CD14-positive monocyte (primary cell): ENCODE measurements around the gene CDC25B. TPM values are rescaled to one million over a fixed set of nuclear protein-coding genes. Genes with fewer than 3 reads are reported as not detected.

Experiments
- DNase-seq, 3 donors: peaks; one replicate each; pipeline ENCODE4 v3.0.0-alpha.2; 2011 to 2022
- H2AFZ ChIP-seq: 2 replicates; pipeline ENCODE4 v1.6.0; 2012; ENCODE audit warnings: mild to moderate bottlenecking, low read depth, low read length, inconsistent platforms; ENCODE audit not compliant: insufficient read depth, poor library complexity, severe bottlenecking
- H3K27ac ChIP-seq, 2 donors: 1 replicate in 1 of 2; 2 replicates in 1 of 2; pipeline ENCODE4 v1.5.1; 2012 to 2013; ENCODE audit warnings: low read length in 2 of 2, control low read depth in 1 of 2, inconsistent platforms in 1 of 2, low read depth in 1 of 2, mild to moderate bottlenecking in 1 of 2
- H3K27me3 ChIP-seq, 2 donors: one replicate each; pipeline versions ENCODE4 v1.6.0 to v1.6.1; 2011 to 2013; ENCODE audit warnings: low read length in 2 of 2; ENCODE audit not compliant: control insufficient read depth in 2 of 2, insufficient read depth in 2 of 2
- H3K36me3 ChIP-seq, 2 donors: replicated peaks in 1 of 2; 1 replicate in 1 of 2; 2 replicates in 1 of 2; pipeline versions ENCODE4 v1.5.1 to v1.6.1; 2012 to 2013; ENCODE audit warnings: low read length in 2 of 2, control low read depth in 1 of 2, inconsistent platforms in 1 of 2, mild to moderate bottlenecking in 1 of 2; ENCODE audit not compliant: insufficient read depth in 2 of 2, control insufficient read depth in 1 of 2
- H3K4me1 ChIP-seq, 2 donors: 1 replicate in 1 of 2; 2 replicates in 1 of 2; pipeline versions ENCODE4 v1.5.1 to v1.6.1; 2012 to 2013; ENCODE audit warnings: low read length in 2 of 2, control low read depth in 1 of 2, inconsistent platforms in 1 of 2, mild to moderate bottlenecking in 1 of 2, moderate library complexity in 1 of 2; ENCODE audit not compliant: insufficient read depth in 2 of 2, control insufficient read depth in 1 of 2
- H3K4me2 ChIP-seq: replicated peaks from 2 replicates; pipeline ENCODE3; 2012; ENCODE audit warnings: low read length, moderate library complexity, mild to moderate bottlenecking; ENCODE audit not compliant: poor library complexity, severe bottlenecking; ENCODE audit errors: extremely low read depth
- H3K4me3 ChIP-seq, 3 experiments: fragments of 200-600 bp in 1 of 3; sonication (generic) in 1 of 3; replicated peaks in 1 of 3; 1 replicate in 2 of 3; 2 replicates in 1 of 3; pipeline ENCODE4 v1.5.1; 2011 to 2013; ENCODE audit warnings: low read length in 3 of 3, mild to moderate bottlenecking in 3 of 3, control low read depth in 2 of 3, low read depth in 2 of 3, inconsistent platforms in 1 of 3, moderate library complexity in 1 of 3
- H3K79me2 ChIP-seq: 2 replicates; pipeline ENCODE4 v1.6.0; 2012; ENCODE audit warnings: mild to moderate bottlenecking, control low read depth, inconsistent platforms, low read length, moderate library complexity; ENCODE audit not compliant: insufficient read depth
- H3K9ac ChIP-seq: 2 replicates; pipeline ENCODE4 v1.6.0; 2017; ENCODE audit warnings: low read length, mild to moderate bottlenecking; ENCODE audit not compliant: insufficient read depth, poor library complexity, severe bottlenecking
- H3K9me3 ChIP-seq, 2 donors: replicated peaks in 1 of 2; 1 replicate in 1 of 2; 2 replicates in 1 of 2; pipeline versions ENCODE4 v1.5.1 to v1.6.1; 2012 to 2013; ENCODE audit warnings: low read length in 2 of 2, control low read depth in 1 of 2; ENCODE audit not compliant: control insufficient read depth in 1 of 2, insufficient read depth in 1 of 2
- H4K20me1 ChIP-seq: 2 replicates; pipeline ENCODE4 v1.6.0; 2012; ENCODE audit warnings: mild to moderate bottlenecking, low read length, control low read depth, moderate library complexity; ENCODE audit not compliant: insufficient read depth
- H3K27ac Mint-ChIP-seq, 7 donors: one replicate each; pipeline ENCODE4 v1.8.0; 2020; ENCODE audit warnings: mild to moderate bottlenecking in 7 of 7, mixed read lengths in 7 of 7, moderate library complexity in 6 of 7, inconsistent platforms in 2 of 7
- H3K27me3 Mint-ChIP-seq, 3 donors: one replicate each; pipeline ENCODE4 v1.8.0; 2021 to 2022; ENCODE audit warnings: low read depth in 3 of 3, mild to moderate bottlenecking in 3 of 3, mixed read lengths in 3 of 3, moderate library complexity in 3 of 3, inconsistent platforms in 1 of 3
- H3K36me3 Mint-ChIP-seq, 2 donors: one replicate each; pipeline ENCODE4 v1.8.0; 2020; ENCODE audit warnings: mixed read lengths in 2 of 2, inconsistent platforms in 1 of 2, mild to moderate bottlenecking in 1 of 2
- H3K4me1 Mint-ChIP-seq: one replicate; pipeline ENCODE4 v1.8.0; 2020; ENCODE audit warnings: mild to moderate bottlenecking, mixed read lengths
- H3K4me3 Mint-ChIP-seq, 2 donors: one replicate each; pipeline ENCODE4 v1.8.0; 2020; ENCODE audit warnings: mild to moderate bottlenecking in 2 of 2, mixed read lengths in 2 of 2, moderate library complexity in 1 of 2
- H3K9me3 Mint-ChIP-seq, 7 donors: one replicate each; pipeline ENCODE4 v1.8.0; 2020 to 2022; ENCODE audit warnings: mixed read lengths in 7 of 7, mild to moderate bottlenecking in 6 of 7, moderate library complexity in 6 of 7, inconsistent platforms in 2 of 7
- WGBS: methylation state at CpG from one replicate; pipeline ENCODE4 v1.1.5; 2013; ENCODE audit warnings: missing lambda C conversion rate; ENCODE audit not compliant: insufficient coverage; 5-methylcytosine and 5-hydroxymethylcytosine counted together
- intact Hi-C, 2 donors: fragments of 100-400 bp; cut with micrococcal nuclease; formaldehyde crosslinking; loops; one replicate each; pipeline versions ENCODE4 v1.15.0 to v1.15.1; 2023
- polyA plus RNA-seq, 3 donors: library from polyadenylated mRNA; depleted of rRNA in 1 of 3; unstranded in 2 of 3; stranded (reverse) in 1 of 3; fragments of 300-500 nt in 2 of 3; fragments of >200 nt in 1 of 3; fragmentation: Illumina TruSeq in 2 of 3; gene quantifications; 1 replicate in 2 of 3; 2 replicates in 1 of 3; pipeline ENCODE4 v1.2.3, GENCODE V29; 2012 to 2021
- TF ChIP-seq, protein P1 (sequence below): fragments of 200-600 bp; IDR thresholded peaks from one replicate; pipeline ENCODE4 v1.8.0; 2022; ENCODE audit warnings: antibody characterized with exemption, mild to moderate bottlenecking

The CDC25B gene
- polyA plus RNA-seq, 3 donors: 3.6 to 35.6 (median 4.0) TPM

GRCh38 chr20:3767110-3767426, 29.0 kb upstream of the CDC25B start:
- DNase-seq: no peak
- Histone ChIP-seq H3K4me1 (peaks cover 60 to 71% of the 10 kb centered on the region in 2 donors), H3K9ac (peak overlapping the region; percentile 69), H3K4me2 (peak overlapping the region; percentile 100), H3K4me3 (peak overlapping the region; percentile 85 to 96 (median 86)), H3K27ac (peak overlapping the region; percentile 73 to 83), H2AFZ (peak overlapping the region; percentile 84), H3K9me3 (no peaks in the 10 kb centered on the region), H3K79me2 (peaks cover 49% of the 10 kb centered on the region), H4K20me1 (peaks cover 7% of the 10 kb centered on the region), H3K27me3 (no peaks in the 10 kb centered on the region), H3K36me3 (peaks cover 0 to under 1% of the 10 kb centered on the region in 2 donors)
- peaks cover 0 to 4% (median under 1%) of the 10 kb centered on the region in 7 donors for H3K9me3 Mint-ChIP-seq
- H3K4me3 Mint-ChIP-seq: peak overlapping the region; percentile 84 to 95
- H3K27me3 Mint-ChIP-seq: peaks cover 0 to 2% (median 0%) of the 10 kb centered on the region in 3 donors
- TF ChIP-seq, protein P1, sequence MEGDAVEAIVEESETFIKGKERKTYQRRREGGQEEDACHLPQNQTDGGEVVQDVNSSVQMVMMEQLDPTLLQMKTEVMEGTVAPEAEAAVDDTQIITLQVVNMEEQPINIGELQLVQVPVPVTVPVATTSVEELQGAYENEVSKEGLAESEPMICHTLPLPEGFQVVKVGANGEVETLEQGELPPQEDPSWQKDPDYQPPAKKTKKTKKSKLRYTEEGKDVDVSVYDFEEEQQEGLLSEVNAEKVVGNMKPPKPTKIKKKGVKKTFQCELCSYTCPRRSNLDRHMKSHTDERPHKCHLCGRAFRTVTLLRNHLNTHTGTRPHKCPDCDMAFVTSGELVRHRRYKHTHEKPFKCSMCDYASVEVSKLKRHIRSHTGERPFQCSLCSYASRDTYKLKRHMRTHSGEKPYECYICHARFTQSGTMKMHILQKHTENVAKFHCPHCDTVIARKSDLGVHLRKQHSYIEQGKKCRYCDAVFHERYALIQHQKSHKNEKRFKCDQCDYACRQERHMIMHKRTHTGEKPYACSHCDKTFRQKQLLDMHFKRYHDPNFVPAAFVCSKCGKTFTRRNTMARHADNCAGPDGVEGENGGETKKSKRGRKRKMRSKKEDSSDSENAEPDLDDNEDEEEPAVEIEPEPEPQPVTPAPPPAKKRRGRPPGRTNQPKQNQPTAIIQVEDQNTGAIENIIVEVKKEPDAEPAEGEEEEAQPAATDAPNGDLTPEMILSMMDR: no peak
- intact Hi-C loops: loop anchor here (10.0 kb wide), 2 partner anchors 48 to 58 kb away; partner anchors contain the start of gene AP5S1 (in 1 of the 2)
- peaks cover 61% of the 10 kb centered on the region for H3K4me1 Mint-ChIP-seq
- WGBS: 2% methylated on average over 8 of the region's 21 CpGs
- H3K27ac Mint-ChIP-seq: peak overlapping the region; percentile 80 to 93 (median 88)
- H3K36me3 Mint-ChIP-seq: peaks cover under 1 to 4% of the 10 kb centered on the region in 2 donors

DNA sequence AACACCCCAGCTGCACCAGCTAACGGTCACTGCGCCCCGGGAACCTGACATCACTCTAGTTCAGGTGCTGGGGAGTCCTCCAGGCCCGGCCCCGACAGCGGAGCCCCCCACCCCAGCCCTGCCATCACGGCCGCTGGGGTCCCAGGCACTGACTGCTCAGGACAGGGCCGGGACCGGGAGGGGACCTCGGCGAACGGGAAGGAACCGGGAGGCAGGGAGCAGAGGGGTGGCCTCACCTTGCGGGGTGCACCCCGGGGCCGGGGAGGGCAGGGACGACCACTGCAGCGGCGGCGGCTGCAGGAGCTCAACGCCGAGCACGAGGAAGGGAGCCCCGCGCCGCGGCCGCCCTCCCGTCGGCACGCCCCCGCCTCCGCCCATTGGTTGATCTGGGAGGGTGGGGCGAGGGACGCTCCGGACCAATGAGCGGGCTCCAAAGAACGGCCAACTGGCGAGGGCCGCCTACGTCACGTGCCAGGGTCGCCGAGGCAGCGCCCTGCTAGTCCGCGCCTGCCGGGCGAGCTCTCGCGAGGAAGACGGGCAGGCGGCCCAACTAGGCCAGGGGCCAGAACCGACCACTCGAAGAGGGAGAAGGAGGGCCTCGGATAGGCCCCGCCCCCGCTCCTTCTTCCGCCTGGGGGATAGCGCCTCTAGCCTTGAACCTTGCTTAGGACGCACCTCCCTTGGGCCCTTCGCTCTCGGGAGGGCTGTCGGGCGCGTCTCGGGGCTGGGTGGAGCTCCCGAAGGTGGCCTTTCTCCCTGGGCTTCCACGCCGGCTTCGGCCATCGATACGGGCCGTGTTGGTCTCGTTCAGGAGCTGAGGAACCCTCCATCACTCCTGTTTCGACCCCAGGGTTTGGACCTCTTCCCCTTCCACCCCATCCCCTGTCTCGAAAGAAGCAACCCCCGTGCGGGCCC, 28.4 kb upstream of the CDC25B start, which contains the start of gene ADISSP:
Gene ADISSP, minus strand, starts transcription at position 327 of the 915 bp plus-strand sequence. CDS start 7,653 bp downstream, outside the sequence.
- Mint-ChIP-seq H3K27me3 (peaks cover 0 to 2% (median 0%) of the 10 kb centered on the region in 3 donors), H3K27ac (peak within 1 kb of the TSS; percentile 85 to 94 (median 93)), H3K9me3 (peaks cover 0 to 9% (median 5%) of the 10 kb centered on the region in 7 donors), H3K4me3 (peak within 1 kb of the TSS; percentile 85 to 95), H3K4me1 (peaks cover 59% of the 10 kb centered on the region), H3K36me3 (peaks cover 0 to 3% of the 10 kb centered on the region in 2 donors)
- DNase-seq: peak; percentile 97 to 98 (median 97)
- H3K79me2 ChIP-seq: peaks cover 43% of the 10 kb centered on the region
- H3K36me3 ChIP-seq: no peaks in the 10 kb centered on the region
- H4K20me1 ChIP-seq: peaks cover 7% of the 10 kb centered on the region
- H3K27me3 ChIP-seq: no peaks in the 10 kb centered on the region
- peak within 1 kb of the TSS; percentile 83 to 91 for H3K27ac ChIP-seq
- TF ChIP-seq, protein P1: no peak
- H3K9ac ChIP-seq: peak within 1 kb of the TSS; percentile 69
- peak within 1 kb of the TSS; percentile 85 to 96 (median 86) for H3K4me3 ChIP-seq
- intact Hi-C loops: loop anchor here (10.0 kb wide), 2 partner anchors 47 to 57 kb away; partner anchors contain the start of gene AP5S1 (in 1 of the 2)
- H2AFZ ChIP-seq: peak within 1 kb of the TSS; percentile 84
- H3K4me2 ChIP-seq: peak within 1 kb of the TSS; percentile 100
- peaks cover 56 to 65% of the 10 kb centered on the region in 2 donors for H3K4me1 ChIP-seq
- WGBS: under 1% methylated on average over 74 of the region's 80 CpGs
- H3K9me3 ChIP-seq: peaks cover 0 to 3% of the 10 kb centered on the region in 2 donors
